H9 (cell line): Measurements from ENCODE around the gene CBX5. TPM values are rescaled to one million over a fixed set of nuclear protein-coding genes. Genes with fewer than 3 reads are reported as not detected.

Experiments
- DNase-seq: peaks from one replicate; pipeline ENCODE4 v3.0.0-alpha.2; 2017
- H2AFZ ChIP-seq: one replicate; pipeline ENCODE4 v1.6.1; 2013; ENCODE audit warnings: mild to moderate bottlenecking, low read length, control low read depth, moderate library complexity
- H2AK5ac ChIP-seq: 2 replicates; pipeline ENCODE4 v1.6.1; 2013; ENCODE audit warnings: low read length, control low read depth, mixed read lengths; ENCODE audit not compliant: insufficient read length
- H2BK120ac ChIP-seq: one replicate; pipeline ENCODE4 v1.6.1; 2013; ENCODE audit warnings: low read depth, mild to moderate bottlenecking, low read length, control low read depth, inconsistent platforms; ENCODE audit not compliant: poor library complexity, severe bottlenecking
- H2BK12ac ChIP-seq: 2 replicates; pipeline ENCODE4 v1.6.1; 2013; ENCODE audit warnings: low read length, control low read depth, mixed read lengths, low read depth; ENCODE audit not compliant: insufficient read length
- H2BK15ac ChIP-seq: 2 replicates; pipeline ENCODE4 v1.6.1; 2013; ENCODE audit warnings: low read depth, low read length, control low read depth
- H2BK20ac ChIP-seq: one replicate; pipeline ENCODE4 v1.6.1; 2013; ENCODE audit warnings: low read depth, mild to moderate bottlenecking, low read length, control low read depth, inconsistent platforms; ENCODE audit not compliant: poor library complexity, severe bottlenecking
- H2BK5ac ChIP-seq: 2 replicates; pipeline ENCODE4 v1.6.1; 2013; ENCODE audit warnings: low read length, control low read depth, mixed read lengths; ENCODE audit not compliant: insufficient read length
- H3K14ac ChIP-seq: 2 replicates; pipeline ENCODE4 v1.6.1; 2013; ENCODE audit warnings: low read length, control low read depth; ENCODE audit not compliant: insufficient read depth
- H3K18ac ChIP-seq: 2 replicates; pipeline ENCODE4 v1.6.1; 2013; ENCODE audit warnings: low read depth, mild to moderate bottlenecking, mixed read lengths, low read length, control low read depth; ENCODE audit not compliant: insufficient read length
- H3K23ac ChIP-seq: 2 replicates; pipeline ENCODE4 v1.6.1; 2013; ENCODE audit warnings: low read length, control low read depth, mixed read lengths, low read depth; ENCODE audit not compliant: insufficient read length
- H3K23me2 ChIP-seq: 2 replicates; pipeline ENCODE4 v1.6.1; 2013; ENCODE audit warnings: low read depth, mild to moderate bottlenecking, mixed read lengths, low read length, control low read depth; ENCODE audit not compliant: insufficient read length, poor library complexity, severe bottlenecking
- H3K27ac ChIP-seq: 2 replicates; pipeline ENCODE4 v1.5.1; 2013; ENCODE audit warnings: low read length, control low read depth, mixed read lengths, low read depth; ENCODE audit not compliant: insufficient read length
- H3K27me3 ChIP-seq: 2 replicates; pipeline ENCODE4 v1.6.1; 2013; ENCODE audit warnings: low read length, control low read depth, inconsistent platforms; ENCODE audit not compliant: insufficient read depth
- H3K4ac ChIP-seq: 2 replicates; pipeline ENCODE4 v1.6.1; 2013; ENCODE audit warnings: low read depth, mild to moderate bottlenecking, control low read depth, inconsistent platforms, low read length, moderate library complexity
- H3K4me1 ChIP-seq: 2 replicates; pipeline ENCODE4 v1.6.1; 2013; ENCODE audit warnings: low read length, control low read depth, inconsistent platforms; ENCODE audit not compliant: insufficient read depth
- H3K4me2 ChIP-seq: 2 replicates; pipeline ENCODE4 v1.6.1; 2013; ENCODE audit warnings: low read length, control low read depth, mixed read lengths; ENCODE audit not compliant: insufficient read length, insufficient read depth
- H3K56ac ChIP-seq: 2 replicates; pipeline ENCODE4 v1.6.1; 2013; ENCODE audit warnings: low read depth, mild to moderate bottlenecking, mixed read lengths, low read length, control low read depth; ENCODE audit not compliant: insufficient read length
- H3K79me1 ChIP-seq: 2 replicates; pipeline ENCODE4 v1.6.1; 2013; ENCODE audit warnings: low read depth, mild to moderate bottlenecking, moderate library complexity, low read length, control low read depth, inconsistent platforms; ENCODE audit not compliant: insufficient read depth, poor library complexity, severe bottlenecking
- H3K79me2 ChIP-seq: 2 replicates; pipeline ENCODE4 v1.6.1; 2013; ENCODE audit warnings: low read length, control low read depth, inconsistent platforms; ENCODE audit not compliant: insufficient read depth
- H3K9ac ChIP-seq: 2 replicates; pipeline ENCODE4 v1.6.1; 2013; ENCODE audit warnings: low read length, control low read depth, mixed read lengths; ENCODE audit not compliant: insufficient read length; ENCODE audit errors: extremely low read depth
- H3K9me3 ChIP-seq: one replicate; pipeline ENCODE4 v1.6.1; 2013; ENCODE audit warnings: low read depth, low read length, inconsistent platforms; ENCODE audit not compliant: control insufficient read depth
- H3T11ph ChIP-seq: one replicate; pipeline ENCODE4 v1.6.1; 2013; ENCODE audit warnings: mild to moderate bottlenecking, low read length, control low read depth, inconsistent platforms
- H4K20me1 ChIP-seq: one replicate; pipeline ENCODE4 v1.6.1; 2013; ENCODE audit not compliant: control insufficient read depth, insufficient read length, insufficient read depth
- H4K5ac ChIP-seq: 2 replicates; pipeline ENCODE4 v1.6.1; 2013; ENCODE audit warnings: low read depth, mild to moderate bottlenecking, mixed read lengths, low read length, control low read depth; ENCODE audit not compliant: insufficient read length
- H4K8ac ChIP-seq: replicated peaks from 2 replicates; pipeline ENCODE4 v1.6.1; 2013; ENCODE audit warnings: low read length, control low read depth, mixed read lengths, low read depth; ENCODE audit not compliant: insufficient read length
- H4K91ac ChIP-seq: 2 replicates; pipeline ENCODE4 v1.6.1; 2013; ENCODE audit warnings: low read depth, mild to moderate bottlenecking, moderate library complexity, mixed read lengths, low read length, control low read depth; ENCODE audit not compliant: insufficient read length
- H3K27ac Mint-ChIP-seq, 3 experiments: 2 replicates in 2 of 3; 3 replicates in 1 of 3; pipeline ENCODE4 v1.8.0; 2020 to 2021; ENCODE audit warnings: mixed read lengths in 3 of 3, mild to moderate bottlenecking in 1 of 3, moderate library complexity in 1 of 3
- H3K27me3 Mint-ChIP-seq: 2 replicates; pipeline ENCODE4 v1.8.0; 2021; ENCODE audit warnings: low read depth, mild to moderate bottlenecking, moderate library complexity, mixed read lengths
- H3K36me3 Mint-ChIP-seq, 3 experiments: 2 replicates in 2 of 3; 3 replicates in 1 of 3; pipeline ENCODE4 v1.8.0; 2020 to 2021; ENCODE audit warnings: low read depth in 3 of 3, mixed read lengths in 3 of 3; ENCODE audit not compliant: insufficient read depth in 1 of 3
- H3K4me1 Mint-ChIP-seq, 2 experiments: 2 replicates each; pipeline ENCODE4 v1.8.0; 2020; ENCODE audit warnings: mixed read lengths in 2 of 2
- H3K4me3 Mint-ChIP-seq, 2 experiments: 2 replicates in 1 of 2; 3 replicates in 1 of 2; pipeline ENCODE4 v1.8.0; 2020 to 2021; ENCODE audit warnings: mild to moderate bottlenecking in 2 of 2, mixed read lengths in 2 of 2, moderate library complexity in 1 of 2
- H3K9me3 Mint-ChIP-seq, 2 experiments: 2 replicates in 1 of 2; 3 replicates in 1 of 2; pipeline ENCODE4 v1.8.0; 2020; ENCODE audit warnings: mild to moderate bottlenecking in 2 of 2, mixed read lengths in 2 of 2, moderate library complexity in 1 of 2
- WGBS: extraction: QIAGEN DNeasy Blood & Tissue Kit; methylation state at CpG from one replicate; pipeline ENCODE4 v1.1.7; 2013; ENCODE audit warnings: missing lambda C conversion rate, low lambda C conversion rate, mixed read lengths; ENCODE audit not compliant: insufficient read length; ENCODE audit errors: extremely low coverage; 5-methylcytosine and 5-hydroxymethylcytosine counted together
- total RNA-seq: library from RNA; stranded (reverse); gene quantifications from 2 replicates; pipeline ENCODE4 v1.2.1, GENCODE V29; 2021
- TF ChIP-seq, protein P1 (sequence below): fragments of 200-600 bp; sonication (generic); conservative IDR thresholded peaks from 3 replicates; pipeline ENCODE4 v1.8.0; 2021; ENCODE audit warnings: antibody characterized with exemption, mild to moderate bottlenecking

The CBX5 gene
- total RNA-seq, 1 experiment from 2014 or later, result 206 TPM

DNA sequence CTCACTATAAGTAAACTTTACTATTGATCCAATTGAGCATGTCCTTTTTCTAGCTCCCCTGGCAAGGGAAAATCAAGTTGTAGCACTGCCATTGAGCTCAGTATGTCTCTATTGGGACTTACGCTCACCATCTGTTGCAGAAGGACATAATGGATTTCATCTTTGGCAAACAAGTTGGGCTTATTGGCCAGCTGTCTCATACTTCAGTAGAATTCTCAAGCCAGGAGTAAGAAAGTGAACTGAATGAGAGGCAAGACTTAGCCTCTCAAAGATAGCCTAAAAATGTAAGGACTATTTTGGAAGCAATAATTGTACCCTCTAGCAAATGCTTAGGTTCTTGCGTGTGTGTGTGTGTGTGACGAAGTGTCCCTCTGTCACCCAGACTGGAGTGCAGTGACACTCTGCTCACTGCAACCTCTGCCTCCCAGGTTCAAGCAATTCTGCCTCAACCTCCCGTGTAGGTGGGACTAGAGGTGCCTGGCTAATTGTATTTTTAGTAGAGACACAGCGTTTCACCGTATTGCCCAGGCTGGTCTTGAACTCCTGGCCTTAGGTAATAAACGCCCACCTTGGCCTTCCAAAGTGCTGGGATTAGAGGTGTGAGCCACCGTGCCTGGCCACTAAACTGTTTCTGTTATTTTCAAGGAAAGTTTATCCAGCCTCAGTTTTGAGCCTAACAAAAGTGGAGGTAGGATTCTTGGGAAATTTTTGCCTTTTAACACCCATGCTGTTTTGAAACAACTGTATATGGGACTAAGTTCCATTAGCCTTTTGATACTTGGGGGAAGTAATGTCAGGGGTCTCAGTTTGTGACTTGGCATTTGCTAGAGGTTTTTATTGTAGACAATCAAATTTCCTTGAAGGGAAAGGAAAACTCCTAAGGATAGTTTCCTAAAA lies 7.6 kb upstream of the CBX5 start:
- no peak overlapping the region for H3K18ac ChIP-seq
- H3K9ac ChIP-seq, result no peak overlapping the region
- H2AFZ ChIP-seq, result no peak overlapping the region
- no peak overlapping the region for H2BK20ac ChIP-seq
- no peak overlapping the region for H3K4ac ChIP-seq
- H2AK5ac ChIP-seq, result no peak overlapping the region
- H3K79me2 ChIP-seq, result no peaks in the 10 kb centered on the region
- H3K79me1 ChIP-seq, result no peaks in the 10 kb centered on the region
- H3K27me3 ChIP-seq, result no peaks in the 10 kb centered on the region
- Mint-ChIP-seq H3K36me3 (peaks cover 0 to 18% (median 0%) of the 10 kb centered on the region in 3 experiments; a peak in 3 of 7 replicates), H3K9me3 (no peaks in the 10 kb centered on the region), H3K4me1 (peaks cover 22 to 28% of the 10 kb centered on the region in 2 experiments), H3K27me3 (peaks cover 3% of the 10 kb centered on the region; the same call in 1 of the 2 replicates), H3K27ac (peak overlapping the region in 1 of 3 experiments; percentile 90; a peak in 2 of 7 replicates), H3K4me3 (no peak overlapping the region)
- H4K8ac ChIP-seq, result no peak overlapping the region
- H2BK120ac ChIP-seq, result no peak overlapping the region
- no peak overlapping the region for H2BK15ac ChIP-seq
- TF ChIP-seq, protein P1, sequence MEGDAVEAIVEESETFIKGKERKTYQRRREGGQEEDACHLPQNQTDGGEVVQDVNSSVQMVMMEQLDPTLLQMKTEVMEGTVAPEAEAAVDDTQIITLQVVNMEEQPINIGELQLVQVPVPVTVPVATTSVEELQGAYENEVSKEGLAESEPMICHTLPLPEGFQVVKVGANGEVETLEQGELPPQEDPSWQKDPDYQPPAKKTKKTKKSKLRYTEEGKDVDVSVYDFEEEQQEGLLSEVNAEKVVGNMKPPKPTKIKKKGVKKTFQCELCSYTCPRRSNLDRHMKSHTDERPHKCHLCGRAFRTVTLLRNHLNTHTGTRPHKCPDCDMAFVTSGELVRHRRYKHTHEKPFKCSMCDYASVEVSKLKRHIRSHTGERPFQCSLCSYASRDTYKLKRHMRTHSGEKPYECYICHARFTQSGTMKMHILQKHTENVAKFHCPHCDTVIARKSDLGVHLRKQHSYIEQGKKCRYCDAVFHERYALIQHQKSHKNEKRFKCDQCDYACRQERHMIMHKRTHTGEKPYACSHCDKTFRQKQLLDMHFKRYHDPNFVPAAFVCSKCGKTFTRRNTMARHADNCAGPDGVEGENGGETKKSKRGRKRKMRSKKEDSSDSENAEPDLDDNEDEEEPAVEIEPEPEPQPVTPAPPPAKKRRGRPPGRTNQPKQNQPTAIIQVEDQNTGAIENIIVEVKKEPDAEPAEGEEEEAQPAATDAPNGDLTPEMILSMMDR, result no peak
- H3K27ac ChIP-seq, result no peak overlapping the region
- no peak overlapping the region for H4K91ac ChIP-seq
- no peaks in the 10 kb centered on the region for H3K4me1 ChIP-seq
- no peak overlapping the region for H3K23ac ChIP-seq
- H3K56ac ChIP-seq, result no peak overlapping the region
- H3T11ph ChIP-seq, result no peak overlapping the region
- WGBS, result no CpG with 5 or more reads among the region's 8 CpGs
- H2BK5ac ChIP-seq, result no peak overlapping the region
- no peaks in the 10 kb centered on the region for H3K23me2 ChIP-seq
- no peak overlapping the region for H2BK12ac ChIP-seq
- no peak overlapping the region for H4K5ac ChIP-seq
- H4K20me1 ChIP-seq, result no peaks in the 10 kb centered on the region
- peak; percentile 48 for DNase-seq
- H3K4me2 ChIP-seq, result no peak overlapping the region
- no peaks in the 10 kb centered on the region for H3K9me3 ChIP-seq
- H3K14ac ChIP-seq, result no peak overlapping the region
